NB4 (cell line): ENCODE data around the gene WDR31.

Source experiments
- POLR2A ChIP-seq: IDR thresholded peaks from 2 replicates; pipeline ENCODE4 v1.6.1; 2011; ENCODE audit warnings: mild to moderate bottlenecking; ENCODE audit not compliant: insufficient read length; ENCODE audit errors: extremely low read depth
- TF ChIP-seq, protein P1 (sequence below): IDR thresholded peaks from one replicate; pipeline ENCODE4 v1.5.1; 2012; ENCODE audit warnings: low read depth, low read length

DNA sequence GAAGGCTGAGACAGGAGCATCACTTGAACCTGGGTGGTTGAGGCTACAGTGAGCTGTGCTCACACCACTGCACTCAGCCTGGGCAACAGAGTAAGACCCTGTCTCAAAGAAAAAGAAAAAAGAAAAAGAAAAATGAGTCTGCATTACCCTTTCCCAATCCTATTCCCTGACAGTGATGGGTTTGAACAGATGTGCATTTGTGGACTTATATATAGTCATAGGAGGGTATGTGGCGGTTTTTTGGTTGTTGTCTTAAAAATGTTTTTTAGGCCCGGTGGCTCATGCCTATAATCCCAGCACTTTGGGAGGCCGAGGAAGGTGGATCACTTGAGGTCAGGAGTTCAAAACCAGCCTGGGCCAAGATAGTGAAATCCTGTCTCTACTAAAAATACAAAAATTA is 23.3 kb upstream of the WDR31 start:
- TF ChIP-seq, protein P1, sequence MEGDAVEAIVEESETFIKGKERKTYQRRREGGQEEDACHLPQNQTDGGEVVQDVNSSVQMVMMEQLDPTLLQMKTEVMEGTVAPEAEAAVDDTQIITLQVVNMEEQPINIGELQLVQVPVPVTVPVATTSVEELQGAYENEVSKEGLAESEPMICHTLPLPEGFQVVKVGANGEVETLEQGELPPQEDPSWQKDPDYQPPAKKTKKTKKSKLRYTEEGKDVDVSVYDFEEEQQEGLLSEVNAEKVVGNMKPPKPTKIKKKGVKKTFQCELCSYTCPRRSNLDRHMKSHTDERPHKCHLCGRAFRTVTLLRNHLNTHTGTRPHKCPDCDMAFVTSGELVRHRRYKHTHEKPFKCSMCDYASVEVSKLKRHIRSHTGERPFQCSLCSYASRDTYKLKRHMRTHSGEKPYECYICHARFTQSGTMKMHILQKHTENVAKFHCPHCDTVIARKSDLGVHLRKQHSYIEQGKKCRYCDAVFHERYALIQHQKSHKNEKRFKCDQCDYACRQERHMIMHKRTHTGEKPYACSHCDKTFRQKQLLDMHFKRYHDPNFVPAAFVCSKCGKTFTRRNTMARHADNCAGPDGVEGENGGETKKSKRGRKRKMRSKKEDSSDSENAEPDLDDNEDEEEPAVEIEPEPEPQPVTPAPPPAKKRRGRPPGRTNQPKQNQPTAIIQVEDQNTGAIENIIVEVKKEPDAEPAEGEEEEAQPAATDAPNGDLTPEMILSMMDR, result no peak
- no peak for TF ChIP-seq POLR2A
